ENCODE measurements around the gene OTX1. TPM values are rescaled to one million over a fixed set of nuclear protein-coding genes. Genes with fewer than 3 reads are reported as not detected.
A peak's percentile ranks its signal among the peaks of the same experiment; 100 is the strongest.

The OTX1 gene
- total RNA-seq, 3 donors from 2014 or later: not detected

DNA sequence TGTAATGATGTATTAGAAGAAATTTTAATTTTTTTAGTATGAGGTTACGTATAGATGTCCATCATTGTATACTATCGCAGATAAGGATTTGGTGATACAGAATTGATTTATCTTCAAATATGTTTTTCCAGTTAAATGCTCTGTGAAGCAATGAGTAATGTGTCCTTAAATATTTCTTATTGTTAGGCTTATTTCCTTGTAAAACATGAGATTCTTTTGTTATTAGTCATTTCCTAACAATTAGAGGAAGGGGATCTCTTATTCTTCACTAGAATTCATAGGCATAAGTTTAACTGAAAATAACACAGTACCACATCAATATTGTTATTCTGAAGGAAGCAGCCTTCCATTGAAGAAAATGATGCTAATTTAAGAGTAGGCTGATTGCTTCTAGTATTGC lies 15.5 kb upstream of the OTX1 start:
- Mint-ChIP-seq H3K36me3 (ENCODE audit: insufficient read depth) (peaks cover 5% of the 10 kb centered on the region), H3K4me3 (no peak overlapping the region), H3K9me3 (no peaks in the 10 kb centered on the region), H3K27me3 (ENCODE audit: low read depth) (no peaks in the 10 kb centered on the region), H3K4me1 (ENCODE audit: low read depth) (no peaks in the 10 kb centered on the region)
- DNase-seq (no peak), ATAC-seq (no peak)

DNA sequence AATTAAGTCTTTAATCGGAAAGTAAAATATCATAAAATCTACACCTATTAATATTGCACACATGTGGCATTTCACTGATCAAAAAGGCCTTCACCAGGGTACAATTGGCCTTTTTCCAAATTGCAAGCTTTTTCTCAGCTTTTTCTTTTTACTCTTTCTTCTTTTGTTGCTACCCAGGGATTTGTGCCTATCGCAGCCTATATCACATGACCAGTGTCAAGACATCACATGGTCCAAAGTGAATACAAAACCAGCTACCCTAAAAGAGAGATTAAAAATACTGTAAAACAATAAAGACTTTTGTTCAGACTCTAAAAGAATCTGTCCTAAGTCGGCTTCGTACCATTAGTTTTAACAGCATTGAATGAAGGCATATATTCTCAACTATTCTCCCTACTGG lies 15.0 kb upstream of the OTX1 start:
- H3K36me3 Mint-ChIP-seq (ENCODE audit: insufficient read depth): peaks cover 7% of the 10 kb centered on the region

DNA sequence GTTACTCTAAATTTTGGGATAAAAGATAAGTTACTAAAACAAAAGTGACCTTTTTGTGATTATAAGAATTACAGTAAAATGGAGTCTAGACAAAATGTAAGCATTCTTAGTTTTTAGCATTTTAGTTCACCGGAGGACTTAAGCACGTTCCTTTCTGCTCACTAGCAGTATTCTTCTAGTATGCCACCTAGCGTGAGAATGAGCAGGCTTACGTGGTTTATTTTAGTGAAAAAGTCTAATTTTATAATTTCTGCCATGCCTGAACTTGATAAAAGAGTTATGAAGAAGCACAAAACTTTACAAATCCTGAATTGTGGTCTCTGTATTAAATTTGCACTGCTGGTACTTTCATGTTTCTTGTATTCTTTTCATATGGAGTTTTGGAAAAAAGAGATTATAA lies 12.6 kb upstream of the OTX1 start:
- H3K4me1 Mint-ChIP-seq (ENCODE audit: low read depth): no peaks in the 10 kb centered on the region
- no peaks in the 10 kb centered on the region for H3K27me3 Mint-ChIP-seq (ENCODE audit: low read depth)
- H3K36me3 Mint-ChIP-seq (ENCODE audit: insufficient read depth): peaks cover 7% of the 10 kb centered on the region
- no peak overlapping the region for H3K4me3 Mint-ChIP-seq
- H3K9me3 Mint-ChIP-seq: no peaks in the 10 kb centered on the region
- DNase-seq: no peak
- no peak for ATAC-seq

More for the DNA sequence above, 15.0 kb upstream of the OTX1 start:
- no peak for ATAC-seq
- H3K4me3 Mint-ChIP-seq: no peak overlapping the region
- no peaks in the 10 kb centered on the region for H3K9me3 Mint-ChIP-seq
- DNase-seq: no peak
- H3K27me3 Mint-ChIP-seq (ENCODE audit: low read depth): no peaks in the 10 kb centered on the region
- H3K4me1 Mint-ChIP-seq (ENCODE audit: low read depth): no peaks in the 10 kb centered on the region

DNA sequence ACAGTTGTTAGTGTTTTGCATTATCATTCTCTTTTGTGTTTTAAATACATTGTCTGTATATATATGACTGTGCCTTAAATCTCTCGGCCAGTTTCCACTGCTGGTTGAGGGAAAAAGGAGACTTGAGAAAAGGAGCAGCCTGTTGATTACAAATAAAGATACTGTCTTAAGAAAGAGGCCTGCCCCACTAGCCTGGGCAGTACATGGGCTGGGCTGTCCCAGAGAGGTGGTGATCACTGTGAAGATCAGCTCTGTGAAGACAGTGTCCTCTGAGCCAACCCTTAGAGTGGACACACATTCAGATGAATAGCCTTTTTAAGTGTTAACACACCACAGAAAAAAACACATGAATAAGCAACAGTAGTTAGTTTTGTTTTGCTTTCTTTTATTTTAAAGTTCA lies 10.0 kb upstream of the OTX1 start:
- Mint-ChIP-seq H3K9me3 (no peaks in the 10 kb centered on the region), H3K27me3 (ENCODE audit: low read depth) (peaks cover 21% of the 10 kb centered on the region), H3K4me3 (no peak overlapping the region), H3K4me1 (ENCODE audit: low read depth) (no peaks in the 10 kb centered on the region), H3K36me3 (ENCODE audit: insufficient read depth) (peaks cover 17% of the 10 kb centered on the region)
- DNase-seq: no peak
- no peak for ATAC-seq

DNA sequence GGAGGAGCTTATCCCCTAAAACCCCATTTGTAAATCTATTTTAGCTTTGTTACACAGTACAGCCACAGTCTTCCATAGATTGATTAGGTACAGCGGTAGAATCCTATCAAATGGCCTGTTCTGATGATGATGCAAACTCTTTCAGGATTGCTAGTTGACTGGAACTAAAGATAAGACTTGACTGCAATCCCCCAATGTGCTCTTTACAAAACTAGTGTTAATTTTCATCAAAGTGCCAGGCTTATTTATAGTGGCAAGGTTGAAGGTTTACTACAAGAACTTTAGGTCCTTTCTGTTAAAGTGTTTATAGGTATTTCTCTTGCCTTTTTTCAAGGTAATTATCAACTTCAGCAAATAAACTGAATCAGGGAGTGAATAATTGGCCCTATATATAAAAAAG lies 9.0 kb upstream of the OTX1 start:
- H3K9me3 Mint-ChIP-seq: no peaks in the 10 kb centered on the region
- H3K4me3 Mint-ChIP-seq: no peak overlapping the region
- peaks cover 31% of the 10 kb centered on the region for H3K27me3 Mint-ChIP-seq (ENCODE audit: low read depth)
- DNase-seq (no peak), ATAC-seq (no peak)
- peaks cover 23% of the 10 kb centered on the region for H3K36me3 Mint-ChIP-seq (ENCODE audit: insufficient read depth)
- peaks cover 6% of the 10 kb centered on the region for H3K4me1 Mint-ChIP-seq (ENCODE audit: low read depth)

DNA sequence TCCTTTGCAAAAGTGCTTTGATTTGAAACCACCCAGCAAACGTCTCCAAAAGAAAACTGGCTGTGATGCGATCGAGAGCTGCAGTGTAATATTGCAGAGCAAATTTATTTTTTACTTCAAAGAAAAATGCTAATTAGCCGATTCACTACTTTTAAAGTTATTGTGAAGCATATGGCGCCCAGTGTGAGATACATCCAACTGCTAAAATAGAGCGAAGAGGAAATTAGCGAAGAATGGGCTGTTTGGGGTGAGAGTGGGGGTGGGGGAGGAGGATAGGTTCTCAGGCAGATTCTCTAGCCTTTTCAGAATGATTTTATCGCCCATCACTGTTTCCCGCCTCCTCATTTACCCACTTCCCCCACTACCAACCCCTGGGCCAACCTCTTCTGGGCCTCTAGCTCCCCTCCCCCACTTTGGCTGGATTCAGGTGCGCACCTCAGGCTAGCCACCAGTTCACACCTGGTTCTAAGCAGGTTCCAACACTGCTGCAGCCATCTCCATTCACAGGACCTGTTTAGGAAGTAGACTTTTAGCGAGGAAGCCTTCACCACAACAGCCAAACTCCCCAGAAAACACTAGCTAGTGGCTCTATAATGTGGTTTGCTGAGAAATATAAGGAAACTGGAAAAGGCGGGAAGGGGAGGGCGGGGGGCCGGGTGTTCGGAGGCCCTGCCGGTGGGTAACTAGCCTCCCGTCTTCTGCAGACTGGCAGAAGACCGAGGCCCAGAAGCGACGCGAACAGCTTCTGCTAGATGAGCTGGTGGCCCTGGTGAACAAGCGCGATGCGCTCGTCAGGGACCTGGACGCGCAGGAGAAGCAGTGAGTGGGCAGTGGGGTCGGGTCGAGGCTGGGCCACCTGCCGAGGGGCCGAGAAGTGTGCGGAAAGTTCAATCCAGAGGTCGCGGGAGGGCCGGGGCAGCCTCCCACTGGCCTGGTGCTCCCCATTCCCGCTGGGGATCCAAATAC lies 6.0 kb upstream of the OTX1 start:
- Mint-ChIP-seq H3K4me3 (no peak overlapping the region), H3K27me3 (ENCODE audit: low read depth) (peaks cover 58% of the 10 kb centered on the region), H3K36me3 (ENCODE audit: insufficient read depth) (peaks cover 21% of the 10 kb centered on the region), H3K9me3 (no peaks in the 10 kb centered on the region), H3K4me1 (ENCODE audit: low read depth) (peaks cover 32% of the 10 kb centered on the region)
- no peak for DNase-seq
- no peak for ATAC-seq

DNA sequence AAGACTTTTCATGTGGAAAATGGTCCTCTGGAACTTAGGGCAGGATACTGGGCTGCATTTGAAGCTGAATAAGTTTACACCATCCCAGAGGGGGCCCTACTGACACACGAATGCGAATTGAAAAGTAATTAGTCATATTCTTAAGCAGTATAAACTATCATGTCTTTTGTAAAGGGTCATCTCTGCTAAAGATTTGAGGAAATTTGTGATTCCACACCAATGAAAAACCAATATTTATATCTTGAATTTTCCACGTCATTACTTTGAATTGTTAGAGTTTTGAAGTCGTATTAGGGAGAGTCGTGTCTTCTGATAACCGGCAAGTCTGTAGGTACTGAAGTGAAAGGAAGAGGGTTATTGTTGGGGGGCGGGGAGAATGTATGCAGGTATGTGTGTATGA lies 4.1 kb upstream of the OTX1 start:
- Mint-ChIP-seq H3K27me3 (ENCODE audit: low read depth) (peaks cover 70% of the 10 kb centered on the region), H3K4me3 (no peak overlapping the region), H3K36me3 (ENCODE audit: insufficient read depth) (peaks cover 19% of the 10 kb centered on the region), H3K9me3 (no peaks in the 10 kb centered on the region), H3K4me1 (ENCODE audit: low read depth) (peaks cover 41% of the 10 kb centered on the region)
- no peak for DNase-seq
- ATAC-seq: no peak

DNA sequence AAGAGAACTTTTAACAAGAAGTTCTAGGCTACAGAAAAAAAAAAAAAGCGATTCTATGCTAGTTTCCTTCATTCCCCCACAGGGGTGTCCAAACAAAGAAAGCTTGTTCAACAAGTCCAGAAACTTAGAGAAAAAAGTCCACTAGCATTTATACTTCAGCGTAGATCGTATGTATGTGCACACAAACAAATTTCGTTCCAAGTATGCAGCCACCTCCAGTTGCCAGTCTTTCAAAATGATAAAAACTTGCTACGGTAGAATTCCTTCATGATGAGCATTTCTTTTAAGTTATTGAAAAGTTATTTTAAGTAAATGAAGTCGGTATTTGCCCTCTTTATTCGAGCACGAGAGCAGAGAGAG lies 3.7 kb upstream of the OTX1 start:
- Mint-ChIP-seq H3K4me3 (peak overlapping the region; percentile 24), H3K9me3 (no peaks in the 10 kb centered on the region), H3K4me1 (ENCODE audit: low read depth) (peaks cover 41% of the 10 kb centered on the region), H3K27me3 (ENCODE audit: low read depth) (peaks cover 74% of the 10 kb centered on the region), H3K36me3 (ENCODE audit: insufficient read depth) (peaks cover 19% of the 10 kb centered on the region)
- no peak for ATAC-seq
- no peak for DNase-seq

DNA sequence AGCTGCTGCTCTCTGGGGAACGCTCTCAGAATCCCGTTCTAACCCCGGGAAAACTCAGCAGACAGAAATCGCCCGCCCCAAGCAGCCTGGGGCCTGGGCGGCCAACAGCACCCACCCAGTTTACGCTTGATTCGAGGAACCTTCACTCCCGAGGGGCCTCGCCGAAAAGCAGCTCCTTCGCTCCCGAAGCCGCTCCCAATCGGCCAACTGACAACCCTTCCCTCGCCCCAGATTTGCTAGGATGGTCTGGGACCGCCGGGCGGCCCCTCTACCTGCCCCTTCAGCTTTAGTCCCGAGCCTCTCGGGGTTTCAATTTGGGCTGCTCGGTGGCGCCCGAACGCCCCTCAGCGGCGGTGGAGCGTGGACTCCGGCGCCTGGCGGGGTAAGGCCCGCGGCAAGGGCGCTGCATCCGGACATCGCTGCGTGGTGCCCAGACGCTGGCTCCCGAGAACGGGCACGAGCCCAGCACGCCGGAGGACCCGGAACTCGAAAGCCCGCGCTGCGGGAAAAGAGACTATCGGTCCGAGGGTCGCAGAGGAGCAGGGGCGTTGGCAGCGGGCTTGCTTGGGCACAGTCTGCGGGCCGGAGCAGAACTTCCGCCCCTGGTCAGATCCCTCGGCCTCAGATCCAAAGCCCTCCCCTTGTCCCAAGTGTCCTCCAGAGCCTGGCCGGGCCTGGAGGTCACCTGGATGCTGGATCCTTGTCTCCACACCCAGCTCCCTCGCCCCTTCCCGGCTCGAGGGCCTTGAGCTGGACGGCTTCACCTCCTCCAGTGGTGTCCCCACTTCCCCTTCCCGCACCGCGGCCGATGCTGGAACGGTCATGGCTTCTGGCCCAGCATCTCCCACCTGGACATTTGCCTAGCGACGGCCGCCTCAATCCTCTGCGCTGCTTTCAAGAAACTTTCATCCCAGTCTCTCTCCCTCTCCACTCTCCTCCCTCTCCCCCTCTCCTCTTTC lies 3.0 kb upstream of the OTX1 start:
- Mint-ChIP-seq H3K9me3 (no peaks in the 10 kb centered on the region), H3K27me3 (ENCODE audit: low read depth) (peaks cover 80% of the 10 kb centered on the region), H3K36me3 (ENCODE audit: insufficient read depth) (peaks cover 19% of the 10 kb centered on the region), H3K4me1 (ENCODE audit: low read depth) (peaks cover 47% of the 10 kb centered on the region), H3K4me3 (peak overlapping the region; percentile 24)
- no peak for DNase-seq
- ATAC-seq: no peak

DNA sequence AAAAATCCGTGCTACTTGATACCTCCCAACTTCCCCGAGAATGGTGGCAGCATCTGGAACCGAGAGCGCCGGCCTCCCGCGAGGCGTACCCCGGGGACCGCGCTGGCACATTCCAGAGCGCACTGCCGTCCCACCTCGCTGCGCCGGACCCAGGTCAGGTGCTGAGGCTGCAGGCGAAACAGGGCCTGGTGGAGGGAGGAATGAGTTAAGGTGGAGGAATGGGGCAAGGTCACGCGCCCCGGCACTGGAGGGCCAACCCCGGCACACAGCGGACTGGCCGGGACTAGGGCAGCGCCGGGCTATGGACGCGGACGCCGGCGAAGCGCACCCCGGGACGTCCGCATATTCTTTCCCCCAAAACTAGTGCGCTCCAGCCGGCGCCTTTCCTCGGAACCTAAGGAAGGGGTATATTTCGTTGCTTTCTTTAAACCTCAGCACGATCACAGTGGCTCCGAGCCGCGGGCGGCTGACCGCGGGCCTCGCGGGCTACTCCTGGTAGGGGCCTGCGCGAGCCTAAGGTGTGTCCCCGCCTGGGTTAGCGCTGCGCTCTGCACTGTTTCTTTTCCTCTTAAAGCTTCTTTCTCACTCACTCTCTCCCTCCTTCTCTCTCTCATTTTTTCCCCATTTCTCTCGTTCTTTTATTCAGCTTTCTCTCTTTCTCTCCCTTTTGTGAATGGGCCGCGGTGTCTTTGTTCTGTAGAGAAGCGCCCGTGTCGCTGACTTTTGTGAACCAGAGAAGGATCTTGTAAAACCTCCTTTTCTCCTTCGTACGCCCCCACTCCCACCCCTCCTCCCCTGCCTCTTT lies 2.1 kb upstream of the OTX1 start:
- H3K27me3 Mint-ChIP-seq (ENCODE audit: low read depth): peaks cover 86% of the 10 kb centered on the region
- ATAC-seq (no peak), DNase-seq (no peak)
- H3K9me3 Mint-ChIP-seq: no peaks in the 10 kb centered on the region
- H3K4me3 Mint-ChIP-seq: no peak overlapping the region
- H3K4me1 Mint-ChIP-seq (ENCODE audit: low read depth): peaks cover 54% of the 10 kb centered on the region
- H3K36me3 Mint-ChIP-seq (ENCODE audit: insufficient read depth): peaks cover 16% of the 10 kb centered on the region

DNA sequence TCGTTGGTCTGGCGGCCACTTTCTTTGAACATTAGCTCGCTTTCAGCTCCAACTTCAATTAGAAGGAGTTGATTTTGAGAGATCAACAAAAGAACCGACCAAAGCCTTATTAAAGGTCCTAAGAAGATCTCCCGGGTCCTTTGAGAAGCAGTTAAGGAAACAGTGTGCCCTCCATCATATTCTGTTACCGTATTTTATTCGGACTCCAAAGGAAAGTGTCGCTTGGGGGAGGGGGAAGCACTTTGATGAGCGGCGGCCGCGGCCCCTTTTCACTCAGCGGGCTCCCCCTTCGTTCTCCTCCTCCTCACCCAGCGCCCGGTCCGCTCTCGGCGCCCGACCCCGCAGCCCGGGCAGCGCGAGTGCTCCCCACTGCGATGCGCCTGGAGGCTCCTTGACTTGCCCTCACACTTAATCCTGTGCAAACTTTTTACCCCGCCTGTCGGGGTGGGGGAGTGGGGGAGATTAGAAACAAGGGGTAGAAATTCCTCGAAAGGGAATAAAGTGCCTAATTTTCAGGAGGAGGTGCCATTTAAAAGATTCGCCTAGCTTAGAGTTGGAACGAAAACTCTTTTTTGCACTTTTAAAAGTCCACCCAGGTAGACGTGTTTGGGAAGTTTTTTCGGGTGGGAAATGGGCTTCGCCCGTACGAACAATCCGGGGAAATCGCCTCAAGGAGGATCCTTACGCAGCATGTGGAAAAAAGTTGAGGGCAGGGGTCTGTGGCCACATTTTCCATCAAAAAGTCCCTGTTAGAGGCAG lies 1.2 kb upstream of the OTX1 start:
- DNase-seq: no peak
- Mint-ChIP-seq H3K27me3 (ENCODE audit: low read depth) (peaks cover 86% of the 10 kb centered on the region), H3K4me3 (peak overlapping the region; percentile 75), H3K36me3 (ENCODE audit: insufficient read depth) (peaks cover 15% of the 10 kb centered on the region), H3K9me3 (no peaks in the 10 kb centered on the region), H3K4me1 (ENCODE audit: low read depth) (peaks cover 60% of the 10 kb centered on the region)
- ATAC-seq: no peak

DNA sequence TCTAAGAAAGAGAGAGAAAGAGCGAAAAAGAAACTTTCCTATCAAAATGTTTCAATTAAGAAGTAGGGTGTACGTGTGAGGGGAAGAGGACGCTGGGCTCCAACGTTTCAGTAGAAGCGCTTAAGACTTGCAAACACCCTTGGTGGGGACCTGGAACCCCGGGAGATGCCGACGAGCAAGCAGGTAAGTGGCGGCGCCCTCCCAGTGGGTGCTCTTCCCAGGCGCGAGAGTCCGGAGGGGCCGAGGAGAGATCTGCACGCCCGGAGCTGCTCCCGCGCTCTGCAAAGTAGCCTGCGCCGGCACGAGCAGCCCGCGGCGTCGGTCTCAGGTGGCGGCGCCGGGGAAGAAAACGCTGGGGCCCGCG lies 678 bp upstream of the OTX1 start:
- H3K4me3 Mint-ChIP-seq: peak overlapping the region; percentile 75
- peaks cover 14% of the 10 kb centered on the region for H3K36me3 Mint-ChIP-seq (ENCODE audit: insufficient read depth)
- H3K27me3 Mint-ChIP-seq (ENCODE audit: low read depth): peaks cover 87% of the 10 kb centered on the region
- H3K9me3 Mint-ChIP-seq: no peaks in the 10 kb centered on the region
- ATAC-seq (peak; percentile 38 to 44), DNase-seq (no peak)
- H3K4me1 Mint-ChIP-seq (ENCODE audit: low read depth): peaks cover 66% of the 10 kb centered on the region

DNA sequence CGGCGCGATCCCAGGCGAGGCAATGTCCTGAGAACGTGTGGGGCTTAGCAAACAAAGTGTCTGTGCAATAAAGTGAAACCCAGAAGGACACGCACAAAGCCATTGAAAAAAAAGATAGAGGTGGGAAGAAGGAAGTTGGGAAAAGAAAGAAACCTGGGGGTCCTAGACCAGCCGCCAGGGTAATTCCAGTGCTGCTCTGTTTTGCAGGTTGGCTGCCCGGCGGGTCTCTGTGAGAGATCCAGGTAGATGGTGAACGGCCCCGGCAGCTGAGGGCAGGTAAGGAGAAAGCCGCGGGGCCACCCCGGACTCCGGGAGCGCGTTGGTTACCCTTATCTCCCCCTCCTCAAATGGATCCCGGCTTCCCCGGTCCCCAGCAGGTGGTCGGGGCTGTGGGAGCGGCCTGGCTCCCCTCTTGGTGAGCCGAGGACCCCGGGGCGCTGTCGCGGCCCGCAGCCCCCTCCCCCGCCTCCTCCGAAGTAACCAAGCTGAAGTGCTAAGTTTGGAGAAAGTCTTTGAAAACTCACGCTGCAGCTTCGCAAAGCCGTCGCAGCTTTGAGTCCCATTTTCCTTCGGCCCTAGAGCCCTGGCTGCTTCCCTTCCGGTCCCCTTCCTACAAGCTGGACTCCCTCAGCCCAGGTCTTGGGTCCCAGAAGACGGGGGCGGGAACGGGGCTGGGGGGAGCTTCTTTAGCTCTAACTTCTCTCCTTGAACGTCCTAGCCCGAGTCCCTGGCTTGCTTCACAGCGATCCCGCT lies 588 bp downstream of the OTX1 start:
- Mint-ChIP-seq H3K4me3 (peak overlapping the region; percentile 72), H3K36me3 (ENCODE audit: insufficient read depth) (peaks cover 2% of the 10 kb centered on the region), H3K27me3 (ENCODE audit: low read depth) (peaks cover 87% of the 10 kb centered on the region), H3K9me3 (no peaks in the 10 kb centered on the region), H3K4me1 (ENCODE audit: low read depth) (peaks cover 75% of the 10 kb centered on the region)
- ATAC-seq: no peak
- no peak for DNase-seq
